ELF-1 (cell line): ENCODE results near the gene TENT5C.

ENCODE experiments used
- DNase-seq: peaks from one replicate; pipeline ENCODE4 v3.0.0-alpha.2; 2016; ENCODE audit warnings: low read depth, low spot score

TENT5C gene

DNA sequence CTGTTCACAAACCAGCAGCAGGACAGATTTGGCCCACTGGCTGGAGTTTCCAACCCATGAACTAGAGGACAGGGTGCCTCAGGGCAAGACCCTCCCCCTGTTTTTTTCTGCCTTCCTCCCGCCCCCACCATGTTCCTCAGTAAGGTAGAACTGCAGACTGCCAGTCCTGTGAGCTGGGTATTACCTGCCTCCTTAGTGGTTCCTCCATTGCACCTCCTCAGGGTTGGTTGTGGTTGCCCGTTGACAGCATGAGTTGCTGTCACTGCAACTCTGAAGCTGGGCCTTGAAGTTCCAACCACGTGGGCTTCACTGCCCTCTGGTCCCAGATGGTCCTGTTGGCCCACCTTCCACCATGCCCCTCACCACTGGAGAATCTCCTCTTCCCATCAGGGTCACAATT is 28.8 kb downstream of the TENT5C start:
- no peak for DNase-seq

DNA sequence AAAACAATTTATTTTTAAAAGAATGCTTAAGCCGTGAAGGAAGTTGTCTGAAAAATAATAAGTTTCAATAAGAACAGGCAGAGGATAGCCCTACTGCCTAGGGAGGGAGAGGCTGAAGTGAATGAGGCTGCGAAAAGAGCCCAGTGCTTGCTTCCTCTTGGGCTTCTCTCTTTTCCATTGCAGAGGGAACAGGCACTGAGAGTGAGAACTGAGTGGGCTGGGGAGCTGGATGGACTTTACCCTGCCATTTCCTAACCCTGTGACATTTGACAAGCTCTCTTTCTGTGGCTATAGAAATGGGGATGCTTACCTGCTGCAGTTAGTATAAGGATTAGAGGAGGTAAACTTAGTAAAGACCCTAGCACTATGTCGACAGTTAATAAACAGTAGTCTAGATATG is 30.0 kb downstream of the TENT5C start:
- DNase-seq = no peak

DNA sequence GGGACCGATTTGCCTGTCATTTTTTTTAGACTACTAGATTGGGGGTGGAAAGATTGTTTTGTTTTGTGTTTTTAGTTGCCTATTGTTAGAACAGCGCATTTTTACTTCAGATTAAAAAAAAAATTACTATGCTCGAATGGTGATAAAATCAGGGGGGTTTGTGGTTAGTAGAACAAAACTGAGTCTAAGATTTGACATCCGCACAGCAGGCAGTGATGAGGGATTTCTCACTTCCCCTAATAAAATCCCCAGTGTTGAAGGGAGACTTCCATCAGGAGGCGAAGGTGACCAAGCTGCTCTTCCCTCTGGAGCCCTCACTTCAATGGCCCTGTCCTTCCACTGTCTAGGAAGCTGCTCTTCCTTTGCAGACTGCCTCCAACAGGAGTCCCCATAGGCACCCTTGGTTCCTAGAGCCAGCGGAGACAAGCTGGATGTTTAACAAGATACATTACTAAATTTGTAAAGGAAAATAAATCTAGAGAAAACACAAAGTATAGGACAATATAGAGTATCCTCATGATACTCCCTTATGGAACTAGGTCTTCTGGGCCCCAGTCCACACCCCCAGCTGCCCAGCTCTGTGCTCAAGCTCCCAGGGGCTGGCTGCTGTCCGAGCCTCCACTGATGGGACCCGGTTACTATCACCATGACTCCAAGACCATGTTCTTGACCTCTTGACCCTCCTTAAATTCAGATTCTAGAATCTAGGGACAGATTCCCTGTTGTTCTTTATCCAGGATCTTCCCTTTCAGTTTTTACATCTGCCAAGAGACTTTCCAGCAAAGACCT is 31.0 kb downstream of the TENT5C start:
- DNase-seq = no peak

DNA sequence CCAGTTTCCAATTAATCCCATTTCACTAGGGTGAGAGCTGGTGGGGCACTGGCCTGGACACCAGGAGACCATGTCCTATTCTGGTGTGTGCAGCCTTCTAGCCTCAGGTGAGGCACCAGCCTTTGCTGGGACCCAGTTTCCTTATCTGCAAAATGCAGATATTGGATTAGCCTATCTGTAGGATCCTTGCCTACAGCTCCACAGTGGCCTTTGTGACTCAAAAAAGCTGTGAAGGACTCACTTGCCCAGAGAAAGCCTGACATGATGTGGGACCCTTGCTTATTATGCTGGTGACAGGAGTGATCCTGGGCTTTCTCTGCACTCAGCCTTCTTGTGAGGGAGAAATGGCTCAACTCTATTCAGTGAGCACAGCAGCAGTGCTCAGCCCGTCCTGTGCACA is 32.3 kb downstream of the TENT5C start:
- no peak for DNase-seq

DNA sequence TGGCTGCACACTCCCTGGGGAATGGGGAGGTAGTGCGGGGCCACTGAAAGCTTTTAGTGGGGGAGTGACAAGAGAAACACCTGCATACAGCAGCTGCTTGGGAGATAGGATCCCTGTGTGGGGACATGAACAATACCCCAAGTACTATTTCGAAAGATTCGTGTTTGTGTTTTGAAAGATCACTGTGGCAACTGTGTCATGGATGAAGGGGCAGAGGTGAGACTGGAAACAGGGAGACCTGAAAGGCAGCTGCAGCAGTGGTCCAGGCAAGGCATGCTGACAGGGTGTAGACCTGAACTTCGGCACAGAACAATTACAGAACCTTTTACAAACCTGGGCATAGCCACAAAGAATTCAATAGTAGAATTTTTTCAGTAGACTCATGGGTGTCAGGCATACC is 32.9 kb downstream of the TENT5C start:
- no peak for DNase-seq

DNA sequence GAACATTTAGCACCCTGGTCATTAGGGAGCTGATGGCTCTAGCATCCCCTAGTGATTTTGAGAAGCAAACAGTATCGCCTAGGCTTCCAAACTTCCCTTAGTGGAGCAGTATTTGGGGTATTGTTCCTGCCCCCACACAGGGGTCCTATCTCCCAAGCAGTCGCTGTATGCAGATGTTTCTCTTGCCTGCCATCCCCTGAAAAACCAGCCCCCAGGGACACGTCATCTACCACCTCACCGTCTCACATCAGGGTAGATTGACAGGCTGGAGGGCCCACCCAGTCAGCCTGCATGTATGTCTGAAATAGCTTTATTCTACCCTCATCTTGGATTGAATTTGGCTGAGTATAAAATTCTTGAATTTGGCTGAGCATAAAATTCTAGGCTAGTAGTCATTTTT is 33.9 kb downstream of the TENT5C start:
- no peak for DNase-seq

DNA sequence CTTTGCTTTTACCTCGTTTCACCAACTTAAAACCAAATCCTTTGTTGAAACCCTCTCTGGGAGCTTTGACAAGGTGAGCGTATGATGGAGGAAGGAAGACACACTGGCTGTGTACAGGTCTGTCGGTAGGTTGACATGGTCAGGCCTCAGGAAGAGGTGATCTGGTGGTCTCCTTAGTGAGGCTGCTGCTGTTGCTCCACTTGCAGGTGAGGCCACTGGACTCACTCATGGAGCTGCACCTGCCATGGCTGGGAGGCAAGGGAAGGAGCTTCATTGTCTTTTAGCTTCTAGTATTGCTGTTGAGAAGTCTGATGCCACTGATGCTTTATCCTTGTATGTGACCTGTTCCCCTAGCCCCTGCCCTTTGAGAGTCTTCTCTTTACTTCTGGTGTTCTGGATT is 35.7 kb downstream of the TENT5C start:
- no peak for DNase-seq

DNA sequence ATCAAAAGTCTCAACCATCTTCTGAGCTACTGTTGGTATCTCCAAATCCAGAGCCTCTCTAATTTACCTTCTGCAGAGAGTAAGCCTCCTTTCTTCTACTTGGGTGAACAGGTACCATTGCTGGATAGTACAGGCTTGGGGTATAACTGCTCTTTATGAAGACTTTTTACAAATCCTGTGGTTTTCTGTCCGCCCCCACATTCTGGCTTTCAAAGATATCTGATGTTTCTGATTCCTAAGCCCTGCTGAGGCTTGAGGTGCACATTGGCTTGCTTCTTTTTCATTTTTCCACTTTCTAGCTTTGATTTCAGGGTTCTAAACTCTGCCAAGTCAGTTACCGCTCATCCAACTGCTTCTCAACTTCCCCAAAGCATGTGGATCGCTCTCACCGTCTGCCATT is 37.1 kb downstream of the TENT5C start:
- no peak for DNase-seq

DNA sequence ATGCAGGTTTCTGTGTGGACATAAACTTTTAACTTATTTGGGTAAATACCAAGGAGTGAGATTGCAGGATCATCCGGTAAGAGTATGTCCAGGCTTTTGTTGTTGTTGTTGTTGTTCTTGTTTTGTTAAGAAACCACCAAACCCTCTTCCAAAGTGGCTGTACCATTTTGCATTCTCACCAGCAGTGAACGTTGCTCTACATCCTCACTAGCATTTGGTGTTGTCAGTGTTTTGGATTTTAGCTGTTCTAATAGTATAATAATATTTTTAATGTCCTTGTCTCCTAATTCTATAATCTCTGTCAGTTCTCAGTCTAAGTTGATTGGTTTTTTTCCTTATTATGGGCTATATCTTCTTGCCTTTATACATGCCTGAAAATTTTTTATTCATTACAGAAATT is 37.8 kb downstream of the TENT5C start:
- no peak for DNase-seq

DNA sequence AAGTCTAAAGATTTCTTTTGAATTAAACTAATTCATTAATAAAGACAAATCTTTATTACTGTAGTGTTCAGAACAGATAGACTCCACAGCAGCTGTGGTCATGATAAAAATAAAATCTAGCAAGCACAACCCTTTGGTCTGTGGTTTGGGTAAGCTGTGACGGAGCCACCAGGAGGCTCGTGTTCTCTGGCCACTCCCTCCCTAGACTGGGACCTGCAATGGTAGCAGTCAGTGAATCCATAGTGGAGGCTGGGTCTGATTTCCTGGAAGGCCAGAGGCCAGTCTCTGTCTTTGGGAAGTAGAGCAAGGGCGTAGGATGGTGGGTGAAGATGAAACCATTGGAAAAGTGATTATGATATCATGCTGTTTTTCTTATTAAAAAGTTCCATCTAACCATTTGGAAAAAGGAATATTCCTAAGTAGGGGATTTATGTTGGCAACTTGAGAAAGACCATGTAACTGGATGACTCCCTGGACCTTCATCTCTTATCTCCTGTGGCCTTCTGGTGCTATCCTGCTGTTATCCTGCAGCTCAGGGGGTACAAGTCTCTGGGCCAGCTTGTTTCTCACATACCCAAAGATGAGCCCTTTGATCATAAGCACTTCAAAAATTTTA is 39.0 kb downstream of the TENT5C start:
- DNase-seq = no peak

DNA sequence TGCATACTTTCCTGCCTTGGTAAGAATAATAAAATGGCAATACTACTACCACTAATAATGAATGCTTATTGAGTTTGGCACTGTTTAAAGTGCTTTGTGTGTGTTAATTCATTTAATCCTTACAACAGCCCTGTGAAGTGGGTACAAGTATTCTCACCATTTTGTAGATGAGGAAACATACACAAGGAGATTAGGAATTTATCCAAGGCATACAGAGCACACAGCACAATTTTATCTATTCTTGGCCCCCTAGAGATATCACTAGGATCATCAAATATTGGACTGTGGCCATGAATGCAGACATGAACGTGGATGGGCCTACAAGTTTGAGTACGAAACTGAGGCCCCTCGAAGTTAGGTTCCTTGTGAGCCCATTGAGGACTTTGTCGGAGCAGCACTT is 39.5 kb downstream of the TENT5C start:
- DNase-seq = no peak

DNA sequence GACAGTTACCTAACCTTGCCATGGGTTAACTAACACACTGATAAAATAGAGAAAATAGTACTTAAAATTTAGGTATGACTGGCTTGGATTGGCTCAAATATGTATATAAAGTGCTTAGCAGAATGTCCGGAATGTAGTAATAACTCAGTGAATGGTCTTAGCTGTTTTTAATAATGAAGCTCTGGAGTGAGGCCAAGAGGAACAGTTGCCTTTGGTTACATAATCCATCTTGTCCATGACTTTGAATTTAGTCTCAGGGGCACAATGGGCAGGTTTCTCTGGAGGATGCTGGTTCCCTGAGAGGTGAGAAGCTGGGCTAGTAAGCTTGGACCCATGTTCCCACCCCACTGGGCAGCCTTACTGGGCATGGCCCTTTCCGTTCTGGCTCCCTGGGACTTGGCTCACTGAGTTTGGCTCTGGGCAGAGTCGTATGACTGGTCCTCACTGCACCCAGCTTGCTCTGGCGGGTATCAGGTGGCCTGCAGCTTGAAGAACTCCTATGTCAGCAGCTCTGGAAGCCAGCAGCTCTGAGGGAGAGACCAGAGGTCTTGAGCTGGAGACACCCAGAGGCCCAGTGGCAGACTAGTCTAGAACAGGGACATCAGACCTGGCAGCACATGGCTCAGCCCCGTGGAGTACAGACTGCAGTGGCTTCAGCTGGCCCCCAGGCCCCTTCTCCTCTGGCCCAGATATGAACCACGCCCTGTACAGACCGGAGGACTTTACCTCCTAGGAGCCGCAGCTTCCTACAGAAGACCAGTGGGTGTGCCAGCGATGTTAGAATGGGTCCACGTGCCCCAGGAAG is 40.4 kb downstream of the TENT5C start:
- no peak for DNase-seq

DNA sequence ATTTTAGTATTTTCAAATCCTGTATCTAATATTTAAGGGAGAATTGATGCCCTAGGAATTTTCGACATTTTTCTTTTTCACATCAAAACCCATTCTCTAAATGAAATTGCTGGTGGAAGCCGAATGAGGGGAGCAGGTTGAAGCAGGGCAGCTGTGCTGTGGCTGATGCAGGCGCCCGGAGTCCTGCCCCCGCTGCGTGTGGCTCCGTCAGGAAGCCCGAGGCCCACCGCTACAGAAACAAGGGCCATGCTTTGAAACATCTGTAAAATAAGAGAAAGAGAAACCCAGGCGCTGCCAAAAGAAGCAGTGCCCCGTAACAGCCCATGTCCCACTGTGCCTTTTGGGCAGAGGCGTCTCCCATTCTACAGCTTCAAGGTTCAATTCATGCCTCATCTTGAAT is 41.1 kb downstream of the TENT5C start:
- DNase-seq = no peak

DNA sequence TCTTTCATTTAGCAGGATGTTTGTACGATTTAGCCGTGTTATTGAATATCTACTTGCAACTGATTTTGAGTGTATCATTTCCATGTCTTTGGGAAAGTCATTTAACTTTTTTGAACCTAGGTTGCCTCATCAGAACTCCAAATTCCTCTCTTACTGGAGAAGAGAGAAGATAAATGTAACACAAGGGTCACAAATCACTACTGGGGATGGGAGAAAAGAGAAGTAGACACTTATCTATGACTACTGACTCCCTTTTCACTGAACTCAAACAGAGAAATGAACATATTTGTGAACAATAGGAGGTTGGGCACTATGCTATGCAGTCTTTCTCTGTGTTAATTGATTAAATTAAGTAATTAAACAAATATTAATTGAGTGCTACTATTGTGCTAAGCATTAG is 42.2 kb downstream of the TENT5C start:
- DNase-seq = no peak

DNA sequence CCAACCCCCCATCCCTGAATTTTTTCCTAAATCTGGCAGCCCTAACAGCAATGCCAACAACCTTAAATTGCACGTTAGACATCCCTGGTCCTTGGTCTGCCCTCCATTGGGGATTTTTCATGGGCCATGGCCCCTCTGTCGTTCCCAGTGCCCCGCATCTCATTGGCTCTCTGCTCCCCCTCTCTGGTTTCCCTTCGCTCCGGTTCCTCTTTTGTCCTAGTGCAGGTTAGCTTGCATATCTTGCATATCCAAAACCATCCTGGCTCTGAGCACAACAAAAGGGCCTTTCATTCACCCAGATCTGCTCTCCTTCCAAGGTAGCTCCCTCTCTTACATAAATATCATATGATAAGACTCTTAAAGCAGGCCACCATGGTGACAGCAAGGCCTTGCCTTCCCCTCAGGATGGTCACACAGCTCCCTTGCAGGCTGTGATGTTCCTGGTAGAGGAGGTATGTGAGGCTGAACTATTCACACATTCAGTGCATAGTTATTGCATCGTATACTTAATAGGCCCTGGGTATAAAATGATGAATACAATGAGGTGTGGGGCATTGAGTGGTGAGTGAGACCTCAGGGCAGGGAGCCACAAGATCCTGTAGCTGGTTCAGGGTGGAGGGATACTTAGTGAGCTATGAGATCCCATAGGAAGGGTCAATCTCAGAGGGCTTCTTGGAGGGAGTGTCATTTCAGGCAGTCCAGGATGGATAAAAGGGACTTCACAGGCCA is 45.2 kb downstream of the TENT5C start:
- DNase-seq = no peak

DNA sequence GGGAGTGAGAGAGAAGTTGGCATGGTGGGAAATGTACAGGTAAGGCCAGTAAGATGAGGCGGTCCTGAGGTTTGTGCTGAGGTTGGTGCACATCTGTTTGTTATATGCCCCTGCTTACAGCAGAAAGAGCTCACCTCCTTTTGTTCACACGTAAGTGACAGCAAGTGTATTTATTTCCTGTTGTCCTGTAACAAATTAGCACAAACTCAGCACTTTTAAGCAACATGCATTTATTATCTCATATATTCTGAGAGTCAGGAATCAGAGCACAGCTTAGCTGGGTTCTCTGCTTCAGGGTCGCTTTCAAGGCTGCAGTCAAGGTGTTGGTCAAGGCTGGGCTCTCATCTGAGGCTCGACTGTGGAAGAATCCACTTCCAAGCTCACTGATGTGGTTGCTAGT is 45.8 kb downstream of the TENT5C start:
- no peak for DNase-seq

DNA sequence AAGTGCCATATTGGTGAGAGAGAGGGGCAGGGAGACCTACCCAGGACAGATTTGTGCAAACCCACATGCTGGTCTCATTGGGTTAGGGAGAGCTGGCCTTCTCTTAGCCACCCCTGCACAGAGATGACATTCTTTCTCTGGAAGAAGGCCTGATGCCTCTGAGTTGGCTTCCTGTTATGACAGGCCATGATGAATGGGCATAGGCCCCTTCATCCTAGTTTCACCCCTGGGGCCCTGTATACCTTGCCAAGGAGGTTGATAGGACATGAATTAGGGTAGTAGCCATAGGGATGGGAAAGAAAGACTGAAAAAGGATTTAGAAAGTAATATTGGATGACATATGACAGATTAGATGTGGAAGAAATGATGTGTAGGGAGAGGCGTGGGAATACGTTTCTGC is 46.6 kb downstream of the TENT5C start:
- no peak for DNase-seq

DNA sequence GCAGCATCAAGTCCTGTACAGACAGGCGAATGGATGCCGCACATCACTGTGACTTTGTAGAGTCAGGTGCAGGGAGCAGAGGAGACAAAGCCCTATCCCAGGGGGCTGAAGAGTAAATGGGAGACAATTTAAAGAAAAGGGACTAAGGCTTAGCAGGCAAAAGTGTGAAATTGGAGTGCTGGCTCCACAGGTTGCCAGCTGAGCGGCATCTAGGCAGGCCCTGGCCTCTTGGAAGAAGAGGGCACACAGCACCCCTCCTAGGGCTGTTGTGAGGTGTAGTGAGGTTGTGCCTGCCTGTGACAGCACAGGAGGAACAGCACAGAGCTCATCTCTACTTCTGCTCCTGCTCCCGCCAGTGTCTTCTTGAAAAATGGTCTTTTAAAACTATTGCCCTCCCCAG is 47.3 kb downstream of the TENT5C start:
- no peak for DNase-seq

DNA sequence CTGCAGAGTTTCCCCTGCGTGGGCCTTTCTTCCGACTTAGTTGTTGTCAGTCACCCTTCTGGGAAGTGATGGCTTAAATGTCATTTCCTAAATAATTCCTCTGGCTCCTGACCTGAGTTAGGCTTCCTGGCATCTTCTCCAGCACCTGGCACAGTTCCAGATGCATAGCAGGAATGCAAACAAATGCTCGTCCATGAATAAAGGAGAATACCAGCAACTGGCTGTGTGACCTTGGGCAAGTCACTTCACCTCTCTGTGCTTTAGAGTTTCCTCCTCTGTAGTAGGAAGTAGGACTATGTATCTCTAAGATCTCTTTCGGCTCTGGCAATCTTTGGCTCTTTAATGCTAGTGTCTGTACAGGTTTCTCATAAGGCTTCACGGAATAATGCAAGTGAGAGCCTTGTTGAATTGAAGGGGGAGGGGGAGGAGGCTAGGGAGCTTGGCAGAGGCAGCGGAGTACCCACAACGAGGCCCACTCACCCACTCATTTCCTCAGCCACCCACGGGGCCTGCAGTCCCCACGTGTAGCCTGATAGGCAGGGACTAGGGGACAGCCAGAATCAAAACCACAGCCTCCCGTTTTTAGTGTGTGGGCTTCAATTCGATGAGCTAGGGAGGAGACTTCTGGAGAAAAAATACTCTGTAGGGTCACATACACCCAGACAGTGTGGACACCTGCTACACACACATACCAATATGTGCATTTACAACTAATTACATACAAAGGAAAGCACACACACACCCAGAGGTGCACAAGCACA is 48.1 kb downstream of the TENT5C start:
- DNase-seq = no peak

DNA sequence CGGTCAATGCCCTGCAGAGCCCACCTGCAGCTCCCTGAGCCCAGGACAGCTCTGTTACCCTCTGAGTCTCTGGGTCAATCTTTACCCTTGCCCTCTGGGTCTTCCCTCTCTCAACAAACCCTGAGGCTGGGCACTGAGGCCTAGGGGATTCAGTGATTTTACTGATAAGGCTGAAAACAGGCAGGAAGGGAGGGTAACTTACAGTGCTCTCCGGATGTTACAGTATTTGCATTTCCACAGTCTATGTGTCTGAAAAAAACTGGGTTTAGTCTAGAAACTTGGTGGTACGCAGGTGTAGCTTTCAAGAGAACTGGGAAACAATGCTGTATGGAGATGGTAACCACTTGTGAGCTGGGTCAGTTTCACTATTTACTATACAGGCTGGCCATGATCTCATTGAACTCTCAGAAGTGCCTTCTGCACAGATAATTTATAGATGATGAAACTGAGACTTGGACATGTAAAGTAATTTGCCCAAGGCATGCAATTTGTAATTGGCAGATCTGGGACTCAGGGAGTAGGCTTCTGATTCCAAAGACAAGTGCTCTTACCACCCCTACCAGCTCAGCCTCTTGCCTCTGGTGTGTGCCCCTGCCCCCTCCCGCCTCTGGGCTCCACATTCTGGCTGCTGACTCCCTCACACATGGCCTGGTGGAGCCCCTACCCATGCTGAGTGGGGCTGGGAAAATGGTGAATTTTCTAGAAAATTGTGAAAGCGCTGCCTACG is 48.8 kb downstream of the TENT5C start:
- no peak for DNase-seq

DNA sequence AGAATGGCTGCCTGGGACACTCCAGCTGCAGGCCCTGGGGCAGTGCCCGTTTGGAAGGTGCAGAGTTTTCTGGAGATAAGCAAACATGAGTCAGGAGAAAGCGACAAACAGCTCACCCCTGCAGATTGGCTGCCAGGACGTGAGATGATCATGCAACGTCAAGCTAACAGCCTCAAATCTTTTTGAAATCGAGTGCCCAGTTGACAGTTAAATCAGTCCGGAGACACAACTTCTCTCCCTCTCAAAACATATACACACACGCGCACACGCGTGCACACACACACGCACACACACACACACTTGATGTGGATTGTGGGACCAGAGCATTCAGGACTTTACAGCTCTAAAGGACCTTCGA is 49.4 kb downstream of the TENT5C start:
- no peak for DNase-seq
